GM18870 (cell line): ENCODE data around the gene AP3S1.
"Not testable (repeated sequence)": the region's sequence is repeated elsewhere in the genome, so short reads cannot be mapped to it uniquely, and the experiment has no call there.

Experiments used
- ATAC-seq: cut with Tn5 transposase; IDR thresholded peaks from one replicate; pipeline ENCODE4 v1.9.1; 2021; ENCODE audit warnings: moderate library complexity; ENCODE audit not compliant: unreplicated experiment

AP3S1 gene

GRCh38 chr5:115824983-115825382, 16.8 kb upstream of the AP3S1 start:
- not testable (repeated sequence) for ATAC-seq

- ATAC-seq, result no peak
Observed at GRCh38 chr5:115825948-115826347, 15.8 kb upstream of the AP3S1 start.

- no peak for ATAC-seq
Observed at GRCh38 chr5:115829913-115830312, 11.8 kb upstream of the AP3S1 start.

- ATAC-seq, result peak; percentile 75
Observed at GRCh38 chr5:115831163-115831768, 10.5 kb upstream of the AP3S1 start.

GRCh38 chr5:115835481-115835880, 6.3 kb upstream of the AP3S1 start:
- no peak for ATAC-seq

- ATAC-seq, result peak; percentile 25
Observed at GRCh38 chr5:115838885-115839518, 2.7 kb upstream of the AP3S1 start.

- ATAC-seq, result no peak
Observed at GRCh38 chr5:115840873-115841272, 862 bp upstream of the AP3S1 start.

- peak; percentile 25 for ATAC-seq
Observed at GRCh38 chr5:115842089-115842935, 577 bp downstream of the AP3S1 start.

GRCh38 chr5:115842952-115843351, 1.2 kb downstream of the AP3S1 start:
- no peak for ATAC-seq

GRCh38 chr5:115843444-115844130, 1.9 kb downstream of the AP3S1 start:
- ATAC-seq, result no peak

- no peak for ATAC-seq
Observed at GRCh38 chr5:115844321-115844817, 2.6 kb downstream of the AP3S1 start.

- no peak for ATAC-seq
Observed at GRCh38 chr5:115847290-115847689, 5.6 kb downstream of the AP3S1 start.

- no peak for ATAC-seq
Observed at GRCh38 chr5:115849258-115849798, 7.6 kb downstream of the AP3S1 start.

- ATAC-seq, result no peak
Observed at GRCh38 chr5:115850744-115851416, 9.1 kb downstream of the AP3S1 start.

- no peak for ATAC-seq
Observed at GRCh38 chr5:115854139-115854538, 12.4 kb downstream of the AP3S1 start.

- no peak for ATAC-seq
Observed at GRCh38 chr5:115855959-115856358, 14.2 kb downstream of the AP3S1 start.

- ATAC-seq, result no peak
Observed at GRCh38 chr5:115857057-115857479, 15.3 kb downstream of the AP3S1 start.

- ATAC-seq, result no peak
Observed at GRCh38 chr5:115857626-115858349, 16.1 kb downstream of the AP3S1 start.

GRCh38 chr5:115858396-115858795, 16.7 kb downstream of the AP3S1 start:
- ATAC-seq, result no peak

GRCh38 chr5:115859378-115859777, 17.6 kb downstream of the AP3S1 start:
- no peak for ATAC-seq
